HG03439 (cell line): ENCODE measurements around the gene KCTD18.
A peak's percentile ranks its signal among the peaks of the same experiment; 100 is the strongest.

ENCODE experiments used
- ATAC-seq: cut with Tn5 transposase; IDR thresholded peaks from one replicate; pipeline ENCODE4 v1.9.1; 2021; ENCODE audit warnings: mild to moderate bottlenecking, moderate library complexity; ENCODE audit not compliant: unreplicated experiment

Gene KCTD18

GRCh38 chr2:200486529-200486928, 23.3 kb downstream of the KCTD18 start:
- no peak for ATAC-seq

GRCh38 chr2:200484934-200485333, 24.9 kb downstream of the KCTD18 start:
- no peak for ATAC-seq

- ATAC-seq, result no peak
These were observed 26.1 kb downstream of the KCTD18 start for GRCh38 chr2:200483729-200484198.

- no peak for ATAC-seq
These were observed 27.7 kb downstream of the KCTD18 start for GRCh38 chr2:200482194-200482593.

GRCh38 chr2:200479692-200480265, 30.1 kb downstream of the KCTD18 start:
- ATAC-seq, result no peak

- ATAC-seq, result no peak
These were observed 32.2 kb downstream of the KCTD18 start for GRCh38 chr2:200477667-200478131.

- no peak for ATAC-seq
These were observed 33.0 kb downstream of the KCTD18 start for GRCh38 chr2:200476836-200477235.

GRCh38 chr2:200475795-200476194, 34.1 kb downstream of the KCTD18 start:
- no peak for ATAC-seq

- ATAC-seq, result no peak
These were observed 36.9 kb downstream of the KCTD18 start for GRCh38 chr2:200472853-200473464.

GRCh38 chr2:200471928-200472645, 37.8 kb downstream of the KCTD18 start:
- no peak for ATAC-seq

- peak; percentile 78 for ATAC-seq
These were observed 38.5 kb downstream of the KCTD18 start for GRCh38 chr2:200471324-200471848.

GRCh38 chr2:200470230-200470629, 39.6 kb downstream of the KCTD18 start:
- ATAC-seq, result no peak

GRCh38 chr2:200469708-200470211, 40.1 kb downstream of the KCTD18 start:
- ATAC-seq, result no peak

- no peak for ATAC-seq
These were observed 41.8 kb downstream of the KCTD18 start for GRCh38 chr2:200467806-200468681.

- ATAC-seq, result no peak
These were observed 43.1 kb downstream of the KCTD18 start for GRCh38 chr2:200466425-200467418.

- ATAC-seq, result no peak
These were observed 46.4 kb downstream of the KCTD18 start for GRCh38 chr2:200463452-200463851.

GRCh38 chr2:200461846-200462710, 47.8 kb downstream of the KCTD18 start:
- no peak for ATAC-seq

- no peak for ATAC-seq
These were observed 50.8 kb downstream of the KCTD18 start for GRCh38 chr2:200459101-200459500.
